HUES64 (cell line): ENCODE results near the gene EIF4H.
"Not testable (repeated sequence)": the region's sequence is repeated elsewhere in the genome, so short reads cannot be mapped to it uniquely, and the experiment has no call there.

Experiments used
- H3K27ac ChIP-seq: 2 replicates; pipeline ENCODE4 v1.7.0; 2013; ENCODE audit warnings: low read depth, low read length, inconsistent platforms
- H3K27me3 ChIP-seq: 2 replicates; pipeline ENCODE4 v1.6.1; 2013; ENCODE audit warnings: mild to moderate bottlenecking, low read length; ENCODE audit not compliant: insufficient read depth
- H3K36me3 ChIP-seq: 2 replicates; pipeline ENCODE4 v1.6.1; 2013; ENCODE audit warnings: mild to moderate bottlenecking, low read length; ENCODE audit not compliant: insufficient read depth
- H3K4me1 ChIP-seq: 2 replicates; pipeline ENCODE4 v1.6.1; 2013; ENCODE audit warnings: mild to moderate bottlenecking, low read length, moderate library complexity; ENCODE audit not compliant: insufficient read depth
- H3K4me3 ChIP-seq: 2 replicates; pipeline ENCODE4 v1.5.1; 2013; ENCODE audit warnings: mild to moderate bottlenecking, low read length, moderate library complexity
- H3K9ac ChIP-seq: 2 replicates; pipeline ENCODE4 v1.6.1; 2013; ENCODE audit warnings: mild to moderate bottlenecking, low read depth, low read length
- H3K9me3 ChIP-seq: 2 replicates; pipeline ENCODE4 v1.6.1; 2013; ENCODE audit warnings: low read depth, low read length; ENCODE audit not compliant: insufficient read depth
- WGBS: fragments of 150-250, 120-280 bp; methylation state at CpG from one replicate; pipeline ENCODE4 v1.1.7; 2013; ENCODE audit warnings: missing lambda C conversion rate; 5-methylcytosine and 5-hydroxymethylcytosine counted together

EIF4H gene

GRCh38 chr7:74217455-74218342 is 43.5 kb downstream of the EIF4H start:
- H3K4me3 ChIP-seq, result no peak overlapping the region
- no peak overlapping the region for H3K9ac ChIP-seq

GRCh38 chr7:74218343-74218698 is 44.2 kb downstream of the EIF4H start:
- H3K4me1 ChIP-seq, result no peaks in the 10 kb centered on the region
- WGBS, result 84% methylated on average over 2 of the region's 2 CpGs

More at GRCh38 chr7:74217455-74218342, 43.5 kb downstream of the EIF4H start:
- H3K27ac ChIP-seq, result no peak overlapping the region
- WGBS, result 87% methylated on average over 20 of the region's 20 CpGs
- H3K36me3 ChIP-seq, result no peaks in the 10 kb centered on the region
- no peaks in the 10 kb centered on the region for H3K27me3 ChIP-seq
- H3K9me3 ChIP-seq, result no peaks in the 10 kb centered on the region
- no peaks in the 10 kb centered on the region for H3K4me1 ChIP-seq

GRCh38 chr7:74219416-74219815 is 45.3 kb downstream of the EIF4H start:
- Histone ChIP-seq H3K27me3 (no peaks in the 10 kb centered on the region), H3K27ac (no peak overlapping the region), H3K9me3 (no peaks in the 10 kb centered on the region), H3K36me3 (no peaks in the 10 kb centered on the region), H3K4me3 (no peak overlapping the region), H3K9ac (no peak overlapping the region), H3K4me1 (no peaks in the 10 kb centered on the region)
- 90% methylated on average over 11 of the region's 11 CpGs for WGBS

More at GRCh38 chr7:74218343-74218698, 44.2 kb downstream of the EIF4H start:
- H3K9ac ChIP-seq, result no peak overlapping the region
- no peak overlapping the region for H3K27ac ChIP-seq
- H3K36me3 ChIP-seq, result no peaks in the 10 kb centered on the region
- no peak overlapping the region for H3K4me3 ChIP-seq
- H3K27me3 ChIP-seq, result no peaks in the 10 kb centered on the region
- no peaks in the 10 kb centered on the region for H3K9me3 ChIP-seq

- H3K9me3 ChIP-seq, result no peaks in the 10 kb centered on the region
- H3K36me3 ChIP-seq, result 0 out of 2 replicates have a peak, but pooled peaks cover 4% of the 10 kb centered on the region
- H3K4me1 ChIP-seq, result no peaks in the 10 kb centered on the region
- no peaks in the 10 kb centered on the region for H3K27me3 ChIP-seq
- H3K4me3 ChIP-seq, result no peak overlapping the region
- H3K9ac ChIP-seq, result no peak overlapping the region
- 87% methylated on average over 9 of the region's 9 CpGs for WGBS
- H3K27ac ChIP-seq, result no peak overlapping the region
These were observed 46.1 kb downstream of the EIF4H start for GRCh38 chr7:74220229-74220628.

GRCh38 chr7:74221713-74222112 is 47.6 kb downstream of the EIF4H start:
- WGBS, result 90% methylated on average over 11 of the region's 11 CpGs
- Histone ChIP-seq H3K9ac (no peak overlapping the region), H3K9me3 (no peaks in the 10 kb centered on the region), H3K36me3 (peaks cover 14% of the 10 kb centered on the region), H3K4me1 (no peaks in the 10 kb centered on the region), H3K4me3 (no peak overlapping the region), H3K27ac (no peak overlapping the region), H3K27me3 (no peaks in the 10 kb centered on the region)

GRCh38 chr7:74222851-74223710 is 48.9 kb downstream of the EIF4H start:
- Histone ChIP-seq H3K9ac (no peak overlapping the region), H3K27ac (no peak overlapping the region), H3K36me3 (peaks cover 18% of the 10 kb centered on the region), H3K9me3 (no peaks in the 10 kb centered on the region), H3K4me1 (no peaks in the 10 kb centered on the region), H3K27me3 (no peaks in the 10 kb centered on the region), H3K4me3 (no peak overlapping the region)
- WGBS, result 91% methylated on average over 17 of the region's 17 CpGs

GRCh38 chr7:74223711-74224510 is 49.8 kb downstream of the EIF4H start:
- Histone ChIP-seq H3K9me3 (no peaks in the 10 kb centered on the region), H3K36me3 (peaks cover 20% of the 10 kb centered on the region), H3K4me1 (no peaks in the 10 kb centered on the region), H3K27ac (no peak overlapping the region), H3K9ac (no peak overlapping the region), H3K4me3 (no peak overlapping the region), H3K27me3 (no peaks in the 10 kb centered on the region)
- WGBS, result 91% methylated on average over 18 of the region's 18 CpGs

- 93% methylated on average over 12 of the region's 12 CpGs for WGBS
- H3K27ac ChIP-seq, result no peak overlapping the region
These were observed 50.3 kb downstream of the EIF4H start for GRCh38 chr7:74224511-74224832.

GRCh38 chr7:74224907-74225306 is 50.8 kb downstream of the EIF4H start:
- not testable (repeated sequence) for H3K4me1 ChIP-seq, H3K27ac ChIP-seq, H3K9ac ChIP-seq, H3K9me3 ChIP-seq, H3K27me3 ChIP-seq, H3K4me3 ChIP-seq
- peaks cover 30% of the 10 kb centered on the region for H3K36me3 ChIP-seq
- 98% methylated on average over 13 of the region's 13 CpGs for WGBS

More at GRCh38 chr7:74224511-74224832, 50.3 kb downstream of the EIF4H start:
- H3K9ac ChIP-seq, result no peak overlapping the region
- H3K4me3 ChIP-seq, result no peak overlapping the region
- H3K4me1 ChIP-seq, result no peaks in the 10 kb centered on the region
- no peaks in the 10 kb centered on the region for H3K9me3 ChIP-seq
- no peaks in the 10 kb centered on the region for H3K27me3 ChIP-seq
- peaks cover 26% of the 10 kb centered on the region for H3K36me3 ChIP-seq

GRCh38 chr7:74225400-74225799 is 51.2 kb downstream of the EIF4H start:
- 94% methylated on average over 12 of the region's 12 CpGs for WGBS
- Histone ChIP-seq H3K9ac (no peak overlapping the region), H3K27ac (no peak overlapping the region)

GRCh38 chr7:74226633-74227032 is 52.5 kb downstream of the EIF4H start:
- no peak overlapping the region for H3K27ac ChIP-seq
- WGBS, result 95% methylated on average over 5 of the region's 5 CpGs
- H3K9me3 ChIP-seq, result no peaks in the 10 kb centered on the region
- H3K36me3 ChIP-seq, result peaks cover 45% of the 10 kb centered on the region
- no peaks in the 10 kb centered on the region for H3K4me1 ChIP-seq
- no peak overlapping the region for H3K4me3 ChIP-seq
- H3K9ac ChIP-seq, result no peak overlapping the region
- H3K27me3 ChIP-seq, result no peaks in the 10 kb centered on the region

More at GRCh38 chr7:74225400-74225799, 51.2 kb downstream of the EIF4H start:
- H3K36me3 ChIP-seq, result peaks cover 34% of the 10 kb centered on the region
- no peaks in the 10 kb centered on the region for H3K27me3 ChIP-seq
- no peak overlapping the region for H3K4me3 ChIP-seq
- no peaks in the 10 kb centered on the region for H3K4me1 ChIP-seq
- H3K9me3 ChIP-seq, result no peaks in the 10 kb centered on the region
